ENCODE data around the gene MMP27.
A peak's percentile ranks its signal among the peaks of the same experiment; 100 is the strongest.

The MMP27 gene

DNA sequence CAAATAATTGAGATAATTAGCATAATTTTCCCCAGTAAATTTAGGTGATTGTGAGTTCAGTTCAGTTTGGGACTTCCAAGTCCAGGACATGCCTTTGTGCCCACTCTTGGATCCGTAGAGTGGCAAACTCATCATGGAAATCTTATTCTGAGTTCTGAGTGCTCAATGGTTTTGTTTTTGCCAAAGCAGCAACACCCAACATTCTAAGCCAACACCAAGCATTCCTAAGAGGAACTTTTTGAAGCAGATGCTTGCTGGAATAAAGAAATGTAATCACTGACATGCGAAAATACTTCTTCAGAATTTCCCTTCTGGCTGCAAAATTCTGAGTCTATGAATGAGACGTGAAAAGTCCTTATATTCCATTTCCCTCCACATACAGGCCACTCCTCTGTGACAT is 10.4 kb downstream of the MMP27 start:
- no peak for DNase-seq

DNA sequence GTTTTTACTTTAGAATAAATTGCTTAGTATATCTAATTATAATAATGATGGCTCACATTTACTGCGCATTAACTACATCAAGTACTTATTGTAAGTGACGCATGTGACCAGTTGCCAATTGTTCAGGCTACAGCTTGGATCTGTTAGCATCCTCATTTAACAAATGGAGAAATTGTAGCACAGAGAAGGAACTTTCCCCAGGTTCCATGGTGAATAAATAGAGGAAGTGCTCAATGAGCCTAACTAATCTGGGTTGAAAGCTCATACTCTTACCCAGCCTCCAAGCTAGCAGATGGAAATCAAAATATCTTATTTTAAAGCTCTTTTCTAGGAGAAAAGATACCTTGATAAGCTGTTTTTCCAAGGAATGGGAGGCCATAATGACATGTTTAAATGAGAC is 19.8 kb downstream of the MMP27 start:
- DNase-seq, result no peak

DNA sequence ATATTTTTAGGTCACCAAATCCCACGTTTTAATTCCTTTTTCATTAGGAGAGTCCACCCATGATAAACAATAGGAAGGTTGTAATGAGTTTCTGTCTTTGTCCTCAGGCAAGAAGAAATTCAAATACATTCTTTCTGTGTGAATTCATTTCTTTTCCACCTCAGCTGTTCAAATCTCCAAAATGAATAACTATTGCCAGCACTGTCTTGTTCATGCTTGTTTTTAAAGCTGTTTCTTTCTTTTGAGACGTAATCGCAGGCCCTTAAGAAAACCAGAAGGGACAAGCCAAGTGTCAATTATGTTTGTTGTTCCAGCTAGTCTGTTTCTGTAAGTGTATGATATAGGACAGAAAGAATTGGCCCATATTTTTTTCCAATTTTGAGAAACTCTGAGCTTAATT is 20.2 kb downstream of the MMP27 start:
- DNase-seq, result no peak

DNA sequence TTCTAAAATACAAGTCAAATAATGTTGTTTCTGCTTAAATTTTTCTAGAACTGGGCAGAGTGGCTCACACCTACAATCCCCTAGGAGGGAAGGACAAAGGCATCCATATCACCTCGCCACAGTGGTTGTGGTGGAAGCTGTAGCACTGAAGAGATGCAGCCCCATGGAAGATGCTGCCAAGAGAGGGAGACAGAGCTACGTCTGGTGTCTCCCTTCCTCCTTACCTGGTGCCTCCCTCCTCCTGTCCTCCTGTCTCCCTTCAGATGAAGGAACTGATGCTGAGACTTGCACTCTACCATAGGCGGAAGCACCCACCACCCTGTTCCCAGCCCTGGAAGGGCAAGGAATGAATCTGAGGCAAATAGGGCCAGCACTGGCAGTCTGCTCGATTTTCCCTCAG is 22.3 kb downstream of the MMP27 start:
- DNase-seq, result no peak

DNA sequence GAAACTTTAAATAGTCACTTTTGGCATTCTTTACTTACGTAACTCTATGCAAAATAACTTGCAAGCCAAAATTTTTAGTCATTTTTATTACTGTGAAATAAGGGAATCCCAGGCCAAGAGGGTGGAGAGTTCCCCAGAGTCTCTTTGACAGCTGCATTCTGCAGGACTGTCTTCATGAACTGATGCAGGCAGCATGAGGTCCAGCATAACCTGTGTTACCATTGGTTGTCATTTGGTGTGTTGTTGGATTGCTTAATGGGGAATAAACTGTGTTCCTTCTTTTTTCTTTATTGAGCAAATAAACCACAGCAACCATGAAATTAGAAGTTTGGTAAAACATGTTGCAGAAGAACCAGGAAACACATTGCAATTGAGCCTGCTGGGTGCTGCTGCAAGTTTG is 24.6 kb downstream of the MMP27 start:
- no peak for DNase-seq

DNA sequence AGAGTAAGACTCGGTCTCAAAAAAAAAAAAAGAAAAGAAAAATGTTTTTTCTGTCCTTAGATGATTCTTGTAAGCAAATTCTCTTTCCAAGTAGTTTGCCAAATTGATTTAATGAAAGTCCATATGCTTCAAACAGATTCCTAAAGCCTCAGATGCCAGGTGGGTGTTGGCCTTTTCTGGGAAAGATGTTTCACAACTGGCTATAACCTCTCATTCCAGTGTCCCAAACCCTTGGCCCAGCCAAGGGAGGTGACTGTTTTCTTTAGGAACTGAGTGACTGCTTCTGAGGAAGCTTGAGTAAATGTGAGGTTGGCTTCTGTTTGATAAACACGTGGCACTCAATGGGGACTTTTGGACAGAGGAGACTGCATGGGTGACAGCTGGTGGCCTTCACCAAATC is 27.5 kb downstream of the MMP27 start:
- DNase-seq, result no peak

DNA sequence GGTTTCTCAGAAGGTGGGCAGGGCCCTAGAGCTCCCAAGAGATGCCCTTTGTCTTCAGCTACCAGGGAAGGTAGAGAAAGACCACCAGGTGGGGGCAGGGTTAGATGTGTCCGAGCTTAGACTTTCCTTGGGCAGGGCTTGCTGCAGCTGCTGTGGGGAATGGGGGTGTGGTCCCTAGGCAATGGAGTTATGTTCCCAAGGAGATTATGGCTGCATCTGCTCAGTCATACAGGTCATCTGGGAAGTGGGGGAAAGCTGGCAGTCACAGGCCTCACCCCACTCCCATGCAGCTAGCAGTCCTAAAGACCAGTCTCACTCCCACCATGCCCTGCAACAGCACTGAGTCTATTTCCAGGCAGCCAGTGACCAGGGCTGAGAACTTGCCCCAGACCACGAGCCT is 29.5 kb downstream of the MMP27 start:
- DNase-seq, result no peak

DNA sequence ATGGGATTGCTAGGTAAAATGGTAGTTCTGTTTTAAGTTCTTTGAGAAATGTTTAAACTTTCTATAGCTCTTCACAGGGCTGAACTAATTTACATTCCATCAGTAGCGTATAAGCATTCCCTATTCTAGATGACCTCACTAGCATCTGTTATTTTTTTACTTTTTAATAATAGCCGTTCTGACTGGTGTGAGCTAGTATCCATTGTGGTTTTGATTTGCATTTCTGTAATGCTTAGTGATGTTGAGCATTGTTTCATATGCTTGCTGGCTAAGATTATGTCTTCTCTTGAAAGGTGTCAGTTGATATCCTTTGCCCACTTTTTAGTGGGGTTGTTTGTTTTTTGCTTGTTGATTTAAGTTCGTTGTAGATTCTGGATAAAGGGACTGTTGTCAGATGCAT is 35.9 kb downstream of the MMP27 start:
- no peak for DNase-seq

DNA sequence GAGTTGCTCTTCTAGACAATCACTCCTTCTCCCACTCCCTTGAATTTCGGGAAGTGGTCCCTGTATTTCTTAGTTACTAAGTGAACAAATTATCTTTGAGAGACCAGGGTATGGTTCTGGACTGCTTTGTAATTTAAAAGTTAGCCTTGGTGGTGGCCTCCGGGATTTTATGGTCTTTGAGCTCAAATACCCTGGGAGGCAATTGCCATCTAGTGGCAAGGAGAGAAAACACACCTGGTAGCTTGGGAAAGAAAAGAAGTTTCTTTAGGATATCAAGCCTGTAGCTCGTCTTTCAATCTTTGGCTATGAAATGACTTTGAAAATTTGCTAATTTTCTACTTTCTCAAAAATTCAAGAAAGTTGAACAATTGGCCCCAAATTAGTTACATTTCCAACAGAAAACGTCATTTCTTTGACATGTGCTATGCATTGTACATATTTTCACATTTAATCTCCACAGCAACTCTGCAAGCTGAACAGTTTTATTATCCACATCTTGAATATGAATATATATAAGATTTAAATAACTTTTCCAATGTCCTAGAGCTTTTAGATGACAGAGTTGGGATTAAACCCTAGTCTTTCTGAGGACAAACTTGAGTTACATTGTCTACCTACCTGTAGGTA is 39.1 kb downstream of the MMP27 start:
- peak; percentile 6 for DNase-seq

DNA sequence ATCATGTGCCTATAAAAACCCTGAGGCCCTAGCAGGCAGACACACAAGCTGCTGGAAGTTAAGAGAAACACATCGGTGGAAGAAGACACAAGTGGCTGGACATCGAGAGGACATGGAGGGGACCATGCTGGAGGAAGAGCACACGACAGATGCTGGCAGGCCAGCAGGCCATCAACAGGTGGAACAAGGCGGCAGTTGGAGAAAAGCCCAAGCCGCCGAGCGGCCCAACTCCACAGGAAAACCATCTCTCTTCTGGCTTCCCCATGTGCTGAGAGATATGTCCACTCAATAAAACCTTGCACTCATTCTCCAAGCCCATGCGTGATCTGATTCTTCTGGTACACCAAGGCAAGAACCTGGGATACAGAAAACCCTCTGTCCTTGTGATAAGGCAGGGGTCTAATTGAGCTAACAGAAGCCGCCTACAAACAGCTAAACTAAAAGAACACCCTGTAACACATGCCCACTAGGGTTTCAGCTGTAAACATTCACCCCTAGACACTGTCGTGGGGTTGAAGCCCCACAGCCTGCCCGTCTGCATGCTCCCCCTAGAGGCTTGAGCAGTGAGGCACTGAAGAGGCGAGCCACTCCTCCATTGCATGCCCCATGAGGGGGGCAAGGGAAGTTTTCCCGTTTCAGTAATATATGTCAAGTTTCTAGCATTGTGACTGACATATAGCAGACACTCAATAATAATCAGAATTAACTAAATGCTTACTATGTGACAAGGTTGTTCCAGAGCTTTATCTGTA is 41.4 kb downstream of the MMP27 start:
- no peak for DNase-seq

DNA sequence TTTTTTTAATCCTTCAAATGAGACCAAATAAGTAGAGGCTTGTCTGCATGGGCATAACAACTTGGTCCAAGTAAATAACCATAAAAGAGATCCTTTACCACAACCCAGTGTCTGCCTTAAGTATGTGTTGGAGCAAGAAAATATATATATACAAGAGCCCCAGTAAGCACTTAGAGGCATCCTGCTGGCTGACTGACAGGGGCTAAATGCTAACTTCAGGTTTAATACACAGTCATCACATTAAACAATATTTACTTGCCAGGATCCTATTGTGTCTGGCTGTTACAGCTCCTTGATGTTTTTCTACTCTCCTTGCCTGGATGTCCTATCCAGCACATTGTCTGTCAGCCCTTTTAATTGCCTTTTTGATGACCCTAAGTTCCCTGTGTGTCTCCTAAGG is 43.0 kb downstream of the MMP27 start:
- no peak for DNase-seq

DNA sequence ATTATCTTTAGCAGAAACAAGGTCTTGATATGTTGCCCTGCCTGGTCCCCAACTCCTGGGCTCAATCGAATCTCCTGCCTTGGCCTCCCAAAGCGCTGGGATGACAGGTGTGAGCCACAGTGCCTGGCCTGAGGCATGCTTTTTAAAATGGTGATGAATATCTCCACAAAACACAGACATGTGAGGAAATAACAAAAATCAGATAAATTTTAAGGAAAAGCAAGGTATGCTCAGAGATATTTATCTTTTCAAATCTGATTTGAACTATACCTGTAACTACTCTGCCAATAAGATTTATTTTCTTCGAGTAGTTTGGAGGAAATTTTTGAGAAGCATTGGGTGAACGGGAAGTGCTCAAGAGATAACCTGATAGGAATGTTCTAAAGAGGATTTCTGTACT is 44.5 kb downstream of the MMP27 start:
- DNase-seq, result no peak

DNA sequence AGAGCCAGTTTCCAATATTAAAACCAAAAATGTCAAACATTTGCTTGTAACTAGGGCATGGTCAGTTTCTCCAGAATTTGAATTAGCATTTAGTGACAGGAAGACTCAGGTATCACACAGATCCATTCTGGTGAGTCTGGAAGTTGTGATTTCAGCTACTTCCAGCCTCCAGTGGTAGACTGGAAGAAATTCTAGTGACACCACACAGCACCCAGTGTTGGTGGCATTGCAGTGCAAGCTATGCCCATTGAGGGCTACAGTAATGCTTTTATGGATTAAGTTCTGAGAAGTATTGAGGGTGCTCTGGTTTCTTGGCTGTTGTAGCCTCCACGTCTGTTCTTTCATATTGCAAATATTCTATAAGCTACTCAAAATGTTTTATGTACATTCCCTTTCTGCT is 49.0 kb downstream of the MMP27 start:
- DNase-seq, result no peak

DNA sequence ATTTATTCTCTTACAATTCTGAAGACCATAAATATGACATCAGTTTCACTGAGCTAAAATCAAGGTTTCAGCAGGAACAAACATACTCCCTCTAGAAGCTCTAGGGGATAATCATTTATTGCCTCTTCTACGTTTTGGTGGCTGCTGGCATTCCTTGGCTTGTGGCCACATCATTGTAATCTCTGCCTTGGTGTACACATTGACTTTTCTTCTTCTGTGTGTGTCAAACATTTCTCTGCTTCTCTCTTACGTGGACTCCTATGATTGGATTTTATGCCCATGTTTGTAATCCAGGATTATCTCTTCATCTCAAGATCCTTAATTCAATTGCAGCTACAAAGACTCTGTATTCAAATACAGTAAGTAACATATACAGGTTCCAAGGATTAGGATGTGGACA is 50.0 kb downstream of the MMP27 start:
- no peak for DNase-seq

DNA sequence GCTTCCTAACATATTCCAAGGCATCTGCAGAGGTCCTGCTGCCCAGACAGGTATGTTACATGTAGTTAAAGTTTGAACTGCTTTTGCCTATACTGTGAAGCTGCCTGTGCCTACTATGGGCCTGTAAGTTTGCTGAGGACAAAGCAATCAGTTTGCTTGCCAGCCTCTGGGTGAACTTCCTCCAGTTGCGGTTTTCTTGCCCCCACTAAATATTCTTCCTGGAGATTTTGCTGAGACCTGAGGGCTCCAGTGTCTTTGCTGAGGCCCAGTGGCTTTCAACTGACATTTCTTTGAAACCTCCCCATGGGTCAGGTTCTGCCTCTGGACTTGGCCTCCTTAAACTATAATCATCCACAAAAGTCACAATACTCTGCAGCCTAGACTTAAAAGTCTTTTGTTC is 50.8 kb downstream of the MMP27 start:
- no peak for DNase-seq

DNA sequence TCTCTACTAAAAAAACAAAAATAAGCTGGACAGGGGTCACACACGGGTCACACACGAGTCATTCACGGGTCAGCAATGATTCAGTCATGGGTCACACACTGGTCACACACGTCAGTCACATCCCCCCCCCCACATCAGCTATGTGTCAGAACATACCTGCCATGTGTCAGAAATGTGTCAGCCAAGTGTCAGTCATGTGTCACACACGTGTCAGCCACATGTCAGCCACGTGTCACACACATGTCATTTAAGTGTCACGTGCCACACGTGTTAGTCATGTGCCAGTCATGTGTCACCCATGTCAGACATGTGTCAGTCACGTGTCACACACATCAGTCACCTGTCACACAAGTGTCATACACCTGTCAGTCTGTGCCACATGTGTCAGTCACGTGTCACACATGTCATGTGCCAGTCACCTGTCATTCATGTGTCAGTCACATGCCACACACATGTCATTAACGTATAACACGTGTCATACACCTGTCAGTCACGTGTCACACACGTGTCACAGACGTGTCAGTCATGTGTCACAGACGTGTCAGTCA is 51.8 kb downstream of the MMP27 start:
- DNase-seq, result no peak

DNA sequence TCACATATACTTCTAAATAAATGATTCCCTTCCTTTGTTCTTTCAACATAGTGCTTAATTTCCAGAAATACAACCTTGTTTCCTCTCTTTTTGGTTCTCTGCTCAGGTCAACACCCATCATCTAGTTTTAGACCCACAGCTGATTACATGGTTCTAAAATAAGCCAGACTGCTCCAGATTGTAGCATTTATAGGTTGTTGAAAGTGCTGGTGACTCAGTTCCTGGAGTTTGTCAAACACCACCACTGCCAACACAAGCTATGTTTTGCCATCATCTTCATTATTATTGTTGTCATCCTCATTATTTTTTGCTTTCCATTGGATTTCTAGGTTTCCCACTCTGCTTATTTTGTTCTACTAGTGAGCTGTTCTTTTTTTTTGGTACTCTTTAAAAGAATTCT is 58.1 kb downstream of the MMP27 start:
- no peak for DNase-seq

DNA sequence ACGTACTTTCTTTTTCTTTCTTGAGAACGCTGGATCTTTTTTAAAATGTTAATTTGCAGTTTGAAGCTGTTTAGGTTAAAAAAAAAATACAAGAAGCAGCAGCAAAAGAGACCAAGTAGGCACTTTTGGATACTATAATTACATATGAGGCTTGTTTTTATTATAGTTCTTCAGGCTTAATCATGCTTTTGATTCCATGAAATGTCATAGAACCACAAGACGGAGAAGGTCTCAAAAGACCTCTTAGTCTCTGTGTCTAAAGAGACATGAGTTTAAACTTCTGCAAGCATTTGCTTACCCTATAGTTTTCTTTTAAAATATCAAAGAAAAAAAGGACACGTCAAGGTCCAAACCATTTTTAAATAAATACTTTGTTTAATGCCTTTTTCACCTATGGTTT is 61.6 kb downstream of the MMP27 start:
- no peak for DNase-seq
